HG03460 (cell line): ENCODE results near the gene URB2.
"Not testable (repeated sequence)": the region's sequence is repeated elsewhere in the genome, so short reads cannot be mapped to it uniquely, and the experiment has no call there.

Source experiments
- ATAC-seq: cut with Tn5 transposase; IDR thresholded peaks from one replicate; pipeline ENCODE4 v1.9.1; 2021; ENCODE audit not compliant: unreplicated experiment

URB2 gene

GRCh38 chr1:229625915-229626831 lies at the start of gene URB2, which contains the start of gene TAF5L:
Gene URB2 (plus strand): TSS chr1:229626247. CDS start chr1:229627634, 1,387 bp downstream.
Gene TAF5L (minus strand): TSS chr1:229626122. CDS start chr1:229614482, 11,640 bp downstream.
- ATAC-seq = peak; percentile 73

GRCh38 chr1:229578168-229579058 lies 47.6 kb upstream of the URB2 start:
- no peak for ATAC-seq

GRCh38 chr1:229579059-229579673 lies 46.9 kb upstream of the URB2 start:
- ATAC-seq = peak; percentile 84

GRCh38 chr1:229581485-229581884 lies 44.6 kb upstream of the URB2 start:
- no peak for ATAC-seq

- ATAC-seq = no peak
Measured at GRCh38 chr1:229582011-229582694, 43.9 kb upstream of the URB2 start.

GRCh38 chr1:229582715-229583114 lies 43.3 kb upstream of the URB2 start:
- ATAC-seq = no peak

GRCh38 chr1:229585338-229585737 lies 40.7 kb upstream of the URB2 start:
- no peak for ATAC-seq

GRCh38 chr1:229590119-229590518 lies 35.9 kb upstream of the URB2 start:
- ATAC-seq = no peak

GRCh38 chr1:229593800-229594199 lies 32.2 kb upstream of the URB2 start:
- no peak for ATAC-seq

- no peak for ATAC-seq
Measured at GRCh38 chr1:229594227-229595008, 31.6 kb upstream of the URB2 start.

GRCh38 chr1:229595876-229596275 lies 30.2 kb upstream of the URB2 start:
- not testable (repeated sequence) for ATAC-seq

GRCh38 chr1:229596925-229597699 lies 28.9 kb upstream of the URB2 start:
- ATAC-seq = no peak

- ATAC-seq = no peak
Measured at GRCh38 chr1:229597877-229598276, 28.2 kb upstream of the URB2 start.

- ATAC-seq = no peak
Measured at GRCh38 chr1:229599218-229599954, 26.7 kb upstream of the URB2 start.

GRCh38 chr1:229600229-229600628 lies 25.8 kb upstream of the URB2 start:
- no peak for ATAC-seq

- no peak for ATAC-seq
Measured at GRCh38 chr1:229603371-229604005, 22.6 kb upstream of the URB2 start.

GRCh38 chr1:229607370-229607769 lies 18.7 kb upstream of the URB2 start:
- no peak for ATAC-seq

- no peak for ATAC-seq
Measured at GRCh38 chr1:229608590-229608989, 17.5 kb upstream of the URB2 start.
